GM12878 (cell line): ENCODE data around the gene DIP2C. TPM values are rescaled to one million over a fixed set of nuclear protein-coding genes. Genes with fewer than 3 reads are reported as not detected.

Experiments used
- ATAC-seq: fragments of 200-7000 bp; cut with Tn5 transposase; 3 replicates; pipeline ENCODE4 v1.9.1; 2020; ENCODE audit warnings: mild to moderate bottlenecking, moderate library complexity
- BruUV-seq: library from RNA; stranded (reverse); fragments of 400-500 nt; replicated peaks from 2 replicates; lab custom pipeline; 2021; lab: Mats Ljungman, UMichigan
- CTCF ChIA-PET: fragments of 300-600 bp; sonication (Branson Sonifier 250); formaldehyde crosslinking; extraction: SDS; loops from one replicate; lab custom pipeline; 2021; ENCODE audit warnings: inconsistent platforms; lab: Yijun Ruan, JAX
- POLR2A ChIA-PET: fragments of 350-600 bp; formaldehyde crosslinking; extraction: SDS; loops from one replicate; lab custom pipeline; 2021; ENCODE audit warnings: inconsistent platforms; lab: Charles Lee
- RAD21 ChIA-PET: fragments of 300-600 bp; sonication (Branson Sonifier 250); formaldehyde crosslinking; loops from one replicate; lab custom pipeline; 2023; ENCODE audit warnings: antibody characterized with exemption; ENCODE audit not compliant: unreplicated experiment; lab: Charles Lee
- SMC1A ChIA-PET: fragments of 300-600 bp; sonication (Branson Sonifier 250); formaldehyde crosslinking; loops from one replicate; lab custom pipeline; 2023; ENCODE audit not compliant: unreplicated experiment, uncharacterized antibody; lab: Charles Lee
- DNase-seq: peaks from one replicate; pipeline ENCODE4 v3.0.0-alpha.2; 2011; ENCODE audit warnings: low read depth, low spot score
- FAIRE-seq: peaks from 3 replicates; lab custom pipeline; 2011; peaks lifted over from hg19 to GRCh38; lab: Jason Lieb, UNC
- H2AFZ ChIP-seq: 2 replicates; pipeline ENCODE4 v1.6.0; 2011; ENCODE audit warnings: low read depth, low read length, control low read depth; ENCODE audit not compliant: control insufficient read depth
- H3K27ac ChIP-seq: 2 replicates; pipeline ENCODE4 v1.5.1; 2011; ENCODE audit warnings: control low read depth; ENCODE audit not compliant: control insufficient read depth, insufficient read depth
- H3K27me3 ChIP-seq, 2 experiments: replicated peaks in 1 of 2; 2 replicates each; pipeline versions ENCODE4 v1.6.0 to v1.6.1; 2011; ENCODE audit warnings: low read length in 1 of 2; ENCODE audit not compliant: control insufficient read depth in 2 of 2, insufficient read depth in 2 of 2
- H3K36me3 ChIP-seq, 2 experiments: 2 replicates each; pipeline ENCODE4 v1.5.1; 2011; ENCODE audit warnings: low read length in 1 of 2; ENCODE audit not compliant: control insufficient read depth in 2 of 2, insufficient read depth in 2 of 2
- H3K4me1 ChIP-seq: 2 replicates; pipeline ENCODE4 v1.6.1; 2011; ENCODE audit warnings: mild to moderate bottlenecking, low read length, moderate library complexity, mixed read lengths; ENCODE audit not compliant: control insufficient read depth, insufficient read depth
- H3K4me2 ChIP-seq: 2 replicates; pipeline ENCODE4 v1.6.0; 2011; ENCODE audit warnings: control low read depth; ENCODE audit not compliant: control insufficient read depth, insufficient read depth
- H3K4me3 ChIP-seq: fragments of 200-600 bp; sonication (generic); 2 replicates; pipeline ENCODE4 v1.5.1; 2016
- H3K79me2 ChIP-seq: 2 replicates; pipeline ENCODE4 v1.6.0; 2011; ENCODE audit warnings: low read length; ENCODE audit not compliant: control insufficient read depth, insufficient read depth
- H3K9ac ChIP-seq: 2 replicates; pipeline ENCODE4 v1.8.0; 2011; ENCODE audit warnings: low read length, control low read depth, mixed read lengths; ENCODE audit not compliant: control insufficient read depth, insufficient read depth
- H3K9me3 ChIP-seq: replicated peaks from 3 replicates; pipeline ENCODE4 v1.5.1; 2011; ENCODE audit warnings: mild to moderate bottlenecking, low read length; ENCODE audit not compliant: control insufficient read depth, insufficient read depth
- H4K20me1 ChIP-seq: 2 replicates; pipeline ENCODE4 v1.6.0; 2011; ENCODE audit not compliant: control insufficient read depth, insufficient read depth
- MLLT1 ChIP-seq: fragments of 450-650 bp; IDR thresholded peaks from 2 replicates; pipeline ENCODE4 v1.6.1; 2016; ENCODE audit warnings: mild to moderate bottlenecking
- SIX5 ChIP-seq: IDR thresholded peaks from 2 replicates; pipeline ENCODE4 v1.6.1; 2011; ENCODE audit warnings: mild to moderate bottlenecking, low read depth, low read length, moderate library complexity; ENCODE audit not compliant: severe bottlenecking
- SMAD1 ChIP-seq: fragments of 450-650 bp; IDR thresholded peaks from 2 replicates; pipeline ENCODE4 v1.6.1; 2018; ENCODE audit warnings: mild to moderate bottlenecking, low read depth; ENCODE audit not compliant: partially characterized antibody
- STAT3 ChIP-seq: IDR thresholded peaks from 2 replicates; pipeline ENCODE4 v1.6.1; 2011; ENCODE audit warnings: low read depth, low read length, improper control_type of control experiment
- TBL1XR1 ChIP-seq: IDR thresholded peaks from 2 replicates; pipeline ENCODE4 v1.6.1; 2012; ENCODE audit warnings: low read depth, low read length, improper control_type of control experiment
- WGBS: methylation state at CpG from one replicate; pipeline ENCODE4 v1.1.6; 2016; ENCODE audit warnings: low lambda C conversion rate; ENCODE audit not compliant: insufficient replicate concordance, insufficient coverage; ENCODE audit errors: missing lambda C conversion rate; 5-methylcytosine and 5-hydroxymethylcytosine counted together
- in situ Hi-C: fragments of 300-500 bp; cut with MboI; formaldehyde crosslinking; loops from 9 replicates; pipeline ENCODE4 v1.14.3; 2018; ENCODE audit warnings: mixed read lengths
- intact Hi-C: fragments of 100-400 bp; cut with micrococcal nuclease; formaldehyde crosslinking; loops from one replicate; pipeline ENCODE4 v1.14.2; 2022; ENCODE audit not compliant: unreplicated experiment
- polyA plus RNA-seq, 11 experiments: library from polyadenylated mRNA; depleted of rRNA in 4 of 11; unstranded in 6 of 11; stranded (reverse) in 5 of 11; fragments of >200 nt; fragmentation: Nextera tagmentation in 4 of 11; fragmentation: Illumina TruSeq in 1 of 11; extraction: Ambion mirVana in 4 of 11; extraction: Trizol in 1 of 11; gene quantifications; 1 replicate in 1 of 11; 2 replicates in 10 of 11; pipeline versions ENCODE4 v1.2.1 to v1.2.3, GENCODE V29; 2011 to 2016; ENCODE audit warnings: inconsistent platforms in 2 of 11, missing spikeins in 2 of 11, low read depth in 1 of 11
- total RNA-seq, 4 experiments: library from RNA; depleted of rRNA in 3 of 4; stranded (reverse); fragments of >200 nt in 3 of 4; fragmentation: Illumina TruSeq in 1 of 4; extraction: Trizol in 1 of 4; gene quantifications; 2 replicates each; pipeline versions ENCODE4 v1.2.1 to v1.2.3, GENCODE V29; 2013 to 2021

DIP2C gene
- total and polyA plus RNA-seq, 10 of the 15 experiments (the other 5 are each of a cell fraction or from before 2014, with no cell fraction given) = 0.01 to 0.10 (median 0.06) TPM

DNA sequence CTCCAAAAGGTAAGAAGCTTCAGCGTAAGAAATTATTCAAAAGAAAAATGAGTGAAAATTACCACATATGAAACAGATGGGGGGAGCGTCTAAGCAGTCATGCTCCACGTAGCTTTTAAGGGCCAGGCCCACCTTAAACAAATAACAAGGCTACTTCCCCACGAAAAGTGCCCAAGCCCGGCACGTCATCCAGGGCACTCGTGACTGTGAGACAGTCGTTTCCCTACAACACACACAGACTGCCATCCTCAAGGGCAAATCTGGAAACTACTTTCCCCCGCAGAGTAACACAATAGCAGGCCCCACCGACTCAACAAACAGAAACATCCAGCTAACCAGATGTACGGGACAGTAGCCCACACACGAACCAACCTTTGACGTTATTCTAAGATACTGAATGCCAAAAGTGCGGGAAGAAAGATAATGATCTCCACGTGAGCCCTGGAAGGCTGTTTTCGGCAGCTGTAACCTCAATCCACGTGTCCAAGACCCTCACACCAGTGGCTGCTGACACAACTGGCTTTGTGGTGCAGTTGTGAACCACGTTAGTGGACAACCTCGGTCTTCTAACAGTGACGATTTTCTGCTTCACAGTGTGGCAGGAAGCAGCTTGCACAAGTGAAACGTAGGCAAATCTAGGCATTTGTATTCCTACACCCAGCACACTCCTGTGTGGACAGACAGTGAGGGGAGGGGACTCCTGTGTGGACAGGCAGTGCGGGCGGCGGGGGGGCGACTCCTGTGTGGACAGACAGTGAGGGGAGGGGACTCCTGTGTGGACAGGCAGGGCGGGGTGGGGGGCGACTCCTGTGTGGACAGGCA is 302.5 kb downstream of the DIP2C start:
- intact Hi-C loops = no loop called here
- Histone ChIP-seq H3K4me3 (no peak overlapping the region), H4K20me1 (no peaks in the 10 kb centered on the region), H3K9ac (no peak overlapping the region; the same call in 1 of the 2 replicates), H3K27ac (no peak overlapping the region), H3K79me2 (no peaks in the 10 kb centered on the region), H3K4me1 (no peaks in the 10 kb centered on the region), H3K9me3 (no peaks in the 10 kb centered on the region), H2AFZ (no peak overlapping the region), H3K27me3 (no peaks in the 10 kb centered on the region), H3K4me2 (no peak overlapping the region), H3K36me3 (no peaks in the 10 kb centered on the region)
- RAD21 ChIA-PET = no interaction called here
- CTCF ChIA-PET = no interaction called here
- ATAC-seq (no peak), DNase-seq (no peak), FAIRE-seq (no peak)
- BruUV-seq = no TSS peak
- TF ChIP-seq STAT3 = no peak
- no peak for TF ChIP-seq SMAD1
- no peak for TF ChIP-seq TBL1XR1
- no peak for TF ChIP-seq MLLT1
- TF ChIP-seq SIX5 = no peak
- POLR2A ChIA-PET = no interaction called here
- SMC1A ChIA-PET = no interaction called here
- 42% methylated on average over 25 of the region's 27 CpGs for WGBS
- in situ Hi-C loops = no loop called here
